Endodermal cell (in vitro differentiated cells): Measurements from ENCODE around the gene LOXL1. TPM values are rescaled to one million over a fixed set of nuclear protein-coding genes. Genes with fewer than 3 reads are reported as not detected.

ENCODE experiments used
- DNase-seq: peaks from one replicate; pipeline ENCODE4 v3.0.0-alpha.2; 2017
- H3K27ac ChIP-seq: 2 replicates; pipeline ENCODE4 v1.5.1; 2013; ENCODE audit warnings: mild to moderate bottlenecking, low read depth, low read length, moderate library complexity
- H3K27me3 ChIP-seq: 2 replicates; pipeline ENCODE4 v1.6.1; 2013; ENCODE audit warnings: mild to moderate bottlenecking, low read length, moderate library complexity; ENCODE audit not compliant: insufficient read depth, control insufficient read depth, poor library complexity, severe bottlenecking
- H3K36me3 ChIP-seq: 2 replicates; pipeline ENCODE4 v1.7.0; 2013; ENCODE audit warnings: mild to moderate bottlenecking, low read length, moderate library complexity; ENCODE audit not compliant: control insufficient read depth, insufficient read depth
- H3K4me1 ChIP-seq: one replicate; pipeline ENCODE4 v1.7.0; 2013; ENCODE audit warnings: low read length; ENCODE audit not compliant: control insufficient read depth, insufficient read depth
- H3K4me3 ChIP-seq: 2 replicates; pipeline ENCODE4 v1.5.1; 2013; ENCODE audit warnings: mild to moderate bottlenecking, low read length, moderate library complexity
- H3K9ac ChIP-seq: 2 replicates; pipeline ENCODE4 v1.6.1; 2013; ENCODE audit warnings: mild to moderate bottlenecking, low read length, moderate library complexity; ENCODE audit not compliant: poor library complexity, severe bottlenecking; ENCODE audit errors: extremely low read depth
- H3K9me3 ChIP-seq: 2 replicates; pipeline ENCODE4 v1.6.1; 2013; ENCODE audit warnings: mild to moderate bottlenecking, low read length, moderate library complexity; ENCODE audit not compliant: control insufficient read depth
- H3K27ac Mint-ChIP-seq: 2 replicates; pipeline ENCODE4 v1.8.0; 2020; ENCODE audit warnings: mixed read lengths
- H3K27me3 Mint-ChIP-seq: 2 replicates; pipeline ENCODE4 v1.8.0; 2021; ENCODE audit warnings: mild to moderate bottlenecking, mixed read lengths; ENCODE audit not compliant: insufficient read depth
- H3K36me3 Mint-ChIP-seq: 2 replicates; pipeline ENCODE4 v1.8.0; 2020; ENCODE audit warnings: low read depth, mixed read lengths
- H3K4me1 Mint-ChIP-seq: 2 replicates; pipeline ENCODE4 v1.8.0; 2020; ENCODE audit warnings: mixed read lengths
- H3K4me3 Mint-ChIP-seq: 2 replicates; pipeline ENCODE4 v1.8.0; 2020; ENCODE audit warnings: mild to moderate bottlenecking, moderate library complexity, mixed read lengths
- H3K9me3 Mint-ChIP-seq: 2 replicates; pipeline ENCODE4 v1.8.0; 2020; ENCODE audit warnings: mild to moderate bottlenecking, mixed read lengths
- CTCF ChIP-seq: fragments of 200-600 bp; sonication (generic); conservative IDR thresholded peaks from 2 replicates; pipeline ENCODE4 v1.5.0; 2021; ENCODE audit warnings: antibody characterized with exemption, mild to moderate bottlenecking
- WGBS, 2 experiments: methylation state at CpG; one replicate each; pipeline versions ENCODE4 v1.1.5 to v1.1.7; 2013; ENCODE audit warnings: missing lambda C conversion rate in 2 of 2, mixed read lengths in 1 of 2; ENCODE audit not compliant: insufficient coverage in 1 of 2, insufficient read length in 1 of 2; 5-methylcytosine and 5-hydroxymethylcytosine counted together
- total RNA-seq, 2 donors: library from RNA; stranded (reverse); fragmentation: NEBNext Ultra II Directional in 1 of 2; extraction: Animal tissue kit (Norgen Biotek cat#: 25700) in 1 of 2; gene quantifications; 2 replicates in 1 of 2; 3 replicates in 1 of 2; pipeline ENCODE4 v1.2.1, GENCODE V29; 2021

The LOXL1 gene
- total RNA-seq, 2 donors from 2014 or later = 21.3 to 31.8 TPM

GRCh38 chr15:73934281-73934680, 8.0 kb downstream of the LOXL1 start:
- H3K9ac ChIP-seq = no peak overlapping the region
- 94 to 100% methylated on average over 7 of the region's 7 CpGs for WGBS, 2 experiments
- no peak overlapping the region for H3K4me3 ChIP-seq
- TF ChIP-seq CTCF = no peak
- H3K9me3 ChIP-seq = no peaks in the 10 kb centered on the region
- no peaks in the 10 kb centered on the region for H3K36me3 ChIP-seq
- Mint-ChIP-seq H3K27ac (no peak overlapping the region), H3K4me1 (peaks cover 20% of the 10 kb centered on the region), H3K36me3 (no peaks in the 10 kb centered on the region), H3K4me3 (no peak overlapping the region), H3K27me3 (peaks cover 1% of the 10 kb centered on the region), H3K9me3 (no peaks in the 10 kb centered on the region)
- H3K4me1 ChIP-seq = no peaks in the 10 kb centered on the region
- no peak overlapping the region for H3K27ac ChIP-seq
- H3K27me3 ChIP-seq = no peaks in the 10 kb centered on the region
- DNase-seq = no peak

GRCh38 chr15:73935547-73935946, 9.3 kb downstream of the LOXL1 start:
- H3K9me3 ChIP-seq = no peaks in the 10 kb centered on the region
- H3K27ac ChIP-seq = peak overlapping the region; percentile 66
- H3K27me3 ChIP-seq = no peaks in the 10 kb centered on the region
- H3K36me3 Mint-ChIP-seq = no peaks in the 10 kb centered on the region
- H3K9me3 Mint-ChIP-seq = no peaks in the 10 kb centered on the region
- no peaks in the 10 kb centered on the region for H3K4me1 ChIP-seq
- TF ChIP-seq CTCF = no peak
- 92% methylated on average over 4 of the region's 4 CpGs; no CpG with 5 or more reads in 1 of the 2 experiments for WGBS, 2 experiments
- no peaks in the 10 kb centered on the region for H3K27me3 Mint-ChIP-seq
- no peak overlapping the region for H3K27ac Mint-ChIP-seq
- no peaks in the 10 kb centered on the region for H3K36me3 ChIP-seq
- no peak overlapping the region for H3K9ac ChIP-seq
- no peak overlapping the region for H3K4me3 Mint-ChIP-seq
- no peak for DNase-seq
- peaks cover 29% of the 10 kb centered on the region for H3K4me1 Mint-ChIP-seq
- no peak overlapping the region for H3K4me3 ChIP-seq

- H3K4me3 ChIP-seq = no peak overlapping the region
- H3K36me3 ChIP-seq = no peaks in the 10 kb centered on the region
- WGBS, 2 experiments = 86 to 96% methylated on average over 3 to 5 of the region's 5 CpGs
- no peak for DNase-seq
- peaks cover 31% of the 10 kb centered on the region for H3K4me1 Mint-ChIP-seq
- no peak overlapping the region for H3K4me3 Mint-ChIP-seq
- no peaks in the 10 kb centered on the region for H3K27me3 Mint-ChIP-seq
- no peaks in the 10 kb centered on the region for H3K36me3 Mint-ChIP-seq
- no peaks in the 10 kb centered on the region for H3K27me3 ChIP-seq
- H3K27ac Mint-ChIP-seq = no peak overlapping the region
- no peaks in the 10 kb centered on the region for H3K9me3 ChIP-seq
- H3K9me3 Mint-ChIP-seq = no peaks in the 10 kb centered on the region
- TF ChIP-seq CTCF = peak; percentile 47
- peak overlapping the region; percentile 67 for H3K27ac ChIP-seq
- peaks cover 6% of the 10 kb centered on the region for H3K4me1 ChIP-seq
- no peak overlapping the region for H3K9ac ChIP-seq
These were observed 9.9 kb downstream of the LOXL1 start for GRCh38 chr15:73936181-73936580.
